MG63 (cell line): Measurements from ENCODE around the gene TICAM1. TPM values are rescaled to one million over a fixed set of nuclear protein-coding genes. Genes with fewer than 3 reads are reported as not detected.
A peak's percentile ranks its signal among the peaks of the same experiment; 100 is the strongest.
"Not testable (repeated sequence)": the region's sequence is repeated elsewhere in the genome, so short reads cannot be mapped to it uniquely, and the experiment has no call there.

Experiments used
- DNase-seq: peaks from one replicate; pipeline ENCODE4 v3.0.0-alpha.2; 2020
- H3K27me3 ChIP-seq: fragments of 250-450 bp; sonication (Bioruptor Pico); 2 replicates; pipeline ENCODE4 v1.5.1; 2020; ENCODE audit warnings: mild to moderate bottlenecking, moderate library complexity
- H3K36me3 ChIP-seq: fragments of 250-450 bp; sonication (Bioruptor Pico); 2 replicates; pipeline ENCODE4 v1.5.1; 2020; ENCODE audit warnings: mild to moderate bottlenecking, moderate library complexity
- H3K4me3 ChIP-seq: fragments of 250-450 bp; sonication (Bioruptor Pico); 2 replicates; pipeline ENCODE4 v1.5.1; 2020; ENCODE audit warnings: mild to moderate bottlenecking, moderate library complexity
- H3K9me3 ChIP-seq: fragments of 250-450 bp; sonication (Bioruptor Pico); 2 replicates; pipeline ENCODE4 v1.5.1; 2020; ENCODE audit warnings: mild to moderate bottlenecking, moderate library complexity
- total RNA-seq: library from RNA; depleted of rRNA; stranded (reverse); fragments of >200 nt; shearing (Covaris generic); gene quantifications from 2 replicates; pipeline ENCODE4 v1.2.3, GENCODE V29; 2014; ENCODE audit warnings: low replicate concordance

Gene TICAM1
- total RNA-seq, 1 experiment from 2014 or later = 3.2 TPM

- Histone ChIP-seq H3K9me3 (no peaks in the 10 kb centered on the region), H3K36me3 (peaks cover 45% of the 10 kb centered on the region), H3K27me3 (no peaks in the 10 kb centered on the region), H3K4me3 (no peak overlapping the region)
- DNase-seq = peak; percentile 36
These were observed 20.2 kb upstream of the TICAM1 start for GRCh38 chr19:4851551-4852290.

- no peak overlapping the region for H3K4me3 ChIP-seq
- DNase-seq = no peak
- H3K36me3 ChIP-seq = peaks cover 48% of the 10 kb centered on the region
- H3K27me3 ChIP-seq = no peaks in the 10 kb centered on the region
- H3K9me3 ChIP-seq = no peaks in the 10 kb centered on the region
These were observed 17.5 kb upstream of the TICAM1 start for GRCh38 chr19:4849019-4849418.

- no peak for DNase-seq
- Histone ChIP-seq H3K27me3 (no peaks in the 10 kb centered on the region), H3K36me3 (peaks cover 53% of the 10 kb centered on the region), H3K9me3 (no peaks in the 10 kb centered on the region), H3K4me3 (no peak overlapping the region)
These were observed 15.9 kb upstream of the TICAM1 start for GRCh38 chr19:4847190-4847973.

GRCh38 chr19:4845975-4846374 lies 14.5 kb upstream of the TICAM1 start:
- H3K4me3 ChIP-seq, DNase-seq, H3K9me3 ChIP-seq, H3K27me3 ChIP-seq: not testable (repeated sequence)
- H3K36me3 ChIP-seq = peaks cover 47% of the 10 kb centered on the region

GRCh38 chr19:4844348-4845179 lies 13.1 kb upstream of the TICAM1 start:
- peaks cover 49% of the 10 kb centered on the region for H3K36me3 ChIP-seq
- no peak for DNase-seq
- H3K27me3 ChIP-seq = no peaks in the 10 kb centered on the region
- H3K9me3 ChIP-seq = no peaks in the 10 kb centered on the region
- no peak overlapping the region for H3K4me3 ChIP-seq

- no peaks in the 10 kb centered on the region for H3K27me3 ChIP-seq
- no peak for DNase-seq
- H3K36me3 ChIP-seq = peaks cover 44% of the 10 kb centered on the region
- no peak overlapping the region for H3K4me3 ChIP-seq
- H3K9me3 ChIP-seq = no peaks in the 10 kb centered on the region
These were observed 12.1 kb upstream of the TICAM1 start for GRCh38 chr19:4843647-4843965.

GRCh38 chr19:4839192-4839591 lies 7.7 kb upstream of the TICAM1 start:
- Histone ChIP-seq H3K9me3 (no peaks in the 10 kb centered on the region), H3K4me3 (no peak overlapping the region), H3K27me3 (no peaks in the 10 kb centered on the region), H3K36me3 (peaks cover 23% of the 10 kb centered on the region)
- DNase-seq = no peak

GRCh38 chr19:4832776-4833175 lies 1.3 kb upstream of the TICAM1 start:
- Histone ChIP-seq H3K9me3 (no peaks in the 10 kb centered on the region), H3K36me3 (no peaks in the 10 kb centered on the region), H3K27me3 (no peaks in the 10 kb centered on the region), H3K4me3 (no peak overlapping the region)
- no peak for DNase-seq

GRCh38 chr19:4831979-4832340 lies 448 bp upstream of the TICAM1 start:
- H3K4me3 ChIP-seq = peak overlapping the region; percentile 72
- H3K9me3 ChIP-seq, H3K36me3 ChIP-seq, DNase-seq, H3K27me3 ChIP-seq: not testable (repeated sequence)

- Histone ChIP-seq H3K27me3 (no peaks in the 10 kb centered on the region), H3K4me3 (peak overlapping the region; percentile 72), H3K9me3 (no peaks in the 10 kb centered on the region), H3K36me3 (no peaks in the 10 kb centered on the region)
- no peak for DNase-seq
These were observed 695 bp downstream of the TICAM1 start for GRCh38 chr19:4830768-4831265.

GRCh38 chr19:4830332-4830731 lies 1.2 kb downstream of the TICAM1 start:
- H3K36me3 ChIP-seq = no peaks in the 10 kb centered on the region
- DNase-seq = no peak
- no peaks in the 10 kb centered on the region for H3K9me3 ChIP-seq
- peak overlapping the region; percentile 72 for H3K4me3 ChIP-seq
- H3K27me3 ChIP-seq = no peaks in the 10 kb centered on the region

GRCh38 chr19:4829001-4829712 lies 2.4 kb downstream of the TICAM1 start:
- H3K9me3 ChIP-seq = no peaks in the 10 kb centered on the region
- H3K36me3 ChIP-seq = no peaks in the 10 kb centered on the region
- no peak for DNase-seq
- no peak overlapping the region for H3K4me3 ChIP-seq
- no peaks in the 10 kb centered on the region for H3K27me3 ChIP-seq

- no peaks in the 10 kb centered on the region for H3K36me3 ChIP-seq
- H3K9me3 ChIP-seq = no peaks in the 10 kb centered on the region
- H3K27me3 ChIP-seq = no peaks in the 10 kb centered on the region
These were observed 7.9 kb downstream of the TICAM1 start for GRCh38 chr19:4823577-4823976.

GRCh38 chr19:4822354-4822753 lies 9.2 kb downstream of the TICAM1 start:
- H3K36me3 ChIP-seq, H3K4me3 ChIP-seq, H3K9me3 ChIP-seq, H3K27me3 ChIP-seq, DNase-seq: not testable (repeated sequence)

More at GRCh38 chr19:4823577-4823976, 7.9 kb downstream of the TICAM1 start:
- no peak for DNase-seq
- no peak overlapping the region for H3K4me3 ChIP-seq

GRCh38 chr19:4821265-4821664 lies 10.2 kb downstream of the TICAM1 start:
- H3K36me3 ChIP-seq = no peaks in the 10 kb centered on the region
- DNase-seq = no peak

GRCh38 chr19:4817467-4818277 lies 13.8 kb downstream of the TICAM1 start:
- H3K36me3 ChIP-seq = peaks cover 5% of the 10 kb centered on the region
- no peaks in the 10 kb centered on the region for H3K27me3 ChIP-seq
- DNase-seq = no peak
- H3K9me3 ChIP-seq = no peaks in the 10 kb centered on the region
- no peak overlapping the region for H3K4me3 ChIP-seq

More at GRCh38 chr19:4821265-4821664, 10.2 kb downstream of the TICAM1 start:
- H3K4me3 ChIP-seq = no peak overlapping the region
- no peaks in the 10 kb centered on the region for H3K27me3 ChIP-seq
- H3K9me3 ChIP-seq = no peaks in the 10 kb centered on the region
